ENCODE data around the gene TIGD3.

GRCh38 chr11:65338676-65339075, 15.9 kb upstream of the TIGD3 start:
- TF ChIP-seq POLR2A (IDR thresholded peaks at IDR 0.05; ENCODE audit: low read length) (no peak), GATA1 (IDR thresholded peaks at IDR 0.05; ENCODE audit: low read depth, low read length) (no peak)
